Astrocyte of the cerebellum (primary cell): ENCODE data around the gene ABCD1.
"Not testable (repeated sequence)": the region's sequence is repeated elsewhere in the genome, so short reads cannot be mapped to it uniquely, and the experiment has no call there.

ENCODE experiments used
- DNase-seq: peaks from one replicate; pipeline ENCODE4 v3.0.0-alpha.2; 2011; ENCODE audit warnings: low read depth
- H3K4me3 ChIP-seq: 2 replicates; pipeline ENCODE4 v1.5.1; 2011; ENCODE audit warnings: mild to moderate bottlenecking, low read depth, low read length, moderate library complexity
- in situ Hi-C: cut with HindIII; loops from 2 replicates; pipeline ENCODE4 v1.10.0; 2017; ENCODE audit warnings: low sequenced_read_pairs
- TF ChIP-seq, protein P1 (sequence below): IDR thresholded peaks from 2 replicates; pipeline ENCODE4 v1.5.1; 2012; ENCODE audit warnings: low read length, low read depth, moderate library complexity, mild to moderate bottlenecking; ENCODE audit errors: missing control alignments

Gene ABCD1

GRCh38 chrX:153694687-153695270 lies 29.9 kb upstream of the ABCD1 start:
- no peak overlapping the region for H3K4me3 ChIP-seq
- TF ChIP-seq, protein P1, sequence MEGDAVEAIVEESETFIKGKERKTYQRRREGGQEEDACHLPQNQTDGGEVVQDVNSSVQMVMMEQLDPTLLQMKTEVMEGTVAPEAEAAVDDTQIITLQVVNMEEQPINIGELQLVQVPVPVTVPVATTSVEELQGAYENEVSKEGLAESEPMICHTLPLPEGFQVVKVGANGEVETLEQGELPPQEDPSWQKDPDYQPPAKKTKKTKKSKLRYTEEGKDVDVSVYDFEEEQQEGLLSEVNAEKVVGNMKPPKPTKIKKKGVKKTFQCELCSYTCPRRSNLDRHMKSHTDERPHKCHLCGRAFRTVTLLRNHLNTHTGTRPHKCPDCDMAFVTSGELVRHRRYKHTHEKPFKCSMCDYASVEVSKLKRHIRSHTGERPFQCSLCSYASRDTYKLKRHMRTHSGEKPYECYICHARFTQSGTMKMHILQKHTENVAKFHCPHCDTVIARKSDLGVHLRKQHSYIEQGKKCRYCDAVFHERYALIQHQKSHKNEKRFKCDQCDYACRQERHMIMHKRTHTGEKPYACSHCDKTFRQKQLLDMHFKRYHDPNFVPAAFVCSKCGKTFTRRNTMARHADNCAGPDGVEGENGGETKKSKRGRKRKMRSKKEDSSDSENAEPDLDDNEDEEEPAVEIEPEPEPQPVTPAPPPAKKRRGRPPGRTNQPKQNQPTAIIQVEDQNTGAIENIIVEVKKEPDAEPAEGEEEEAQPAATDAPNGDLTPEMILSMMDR, result no peak
- in situ Hi-C loops, result no loop called here
- DNase-seq, result no peak

- H3K4me3 ChIP-seq, result no peak overlapping the region
- in situ Hi-C loops, result no loop called here
- no peak for DNase-seq
- TF ChIP-seq, protein P1, result no peak
Measured at GRCh38 chrX:153696100-153696499, 28.6 kb upstream of the ABCD1 start.

GRCh38 chrX:153696538-153696937 lies 28.1 kb upstream of the ABCD1 start:
- in situ Hi-C loops, DNase-seq, H3K4me3 ChIP-seq: not testable (repeated sequence)

DNA sequence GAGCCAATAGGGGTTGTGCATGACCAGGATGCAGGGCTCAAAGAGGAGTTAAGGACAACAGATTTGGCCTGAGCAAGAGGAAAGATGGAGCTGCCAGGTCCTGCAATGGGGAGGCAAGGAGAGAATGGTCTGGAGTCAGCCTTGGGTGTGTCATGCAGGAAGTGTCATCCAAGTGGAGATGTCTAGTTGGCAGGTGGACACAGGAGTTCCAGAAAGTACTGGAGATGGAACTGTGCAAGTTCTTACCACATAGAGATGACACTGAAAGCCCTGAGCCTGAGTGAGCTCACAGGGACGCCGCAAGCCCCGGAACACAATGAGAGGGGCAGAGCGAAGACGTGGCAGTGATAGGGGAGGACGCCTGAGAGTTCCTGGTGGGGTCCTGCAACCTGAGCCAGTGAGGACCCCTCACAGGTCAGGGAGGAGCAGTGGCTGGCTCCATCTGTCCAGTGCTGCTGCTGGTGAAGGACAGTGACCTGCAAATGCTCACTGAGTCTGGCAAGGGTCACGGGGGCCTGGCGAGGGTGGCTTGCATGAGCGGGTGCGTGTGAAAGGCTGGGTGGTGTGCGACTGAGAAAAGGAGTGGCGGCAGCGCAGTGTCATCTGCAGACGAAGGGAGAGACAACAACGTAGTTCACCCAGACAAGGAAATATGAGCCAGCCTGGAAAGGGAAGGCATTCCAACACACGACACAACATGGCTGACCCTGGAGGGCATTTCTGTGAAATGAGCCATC lies 27.5 kb upstream of the ABCD1 start:
- DNase-seq, in situ Hi-C loops, H3K4me3 ChIP-seq: not testable (repeated sequence)

DNA sequence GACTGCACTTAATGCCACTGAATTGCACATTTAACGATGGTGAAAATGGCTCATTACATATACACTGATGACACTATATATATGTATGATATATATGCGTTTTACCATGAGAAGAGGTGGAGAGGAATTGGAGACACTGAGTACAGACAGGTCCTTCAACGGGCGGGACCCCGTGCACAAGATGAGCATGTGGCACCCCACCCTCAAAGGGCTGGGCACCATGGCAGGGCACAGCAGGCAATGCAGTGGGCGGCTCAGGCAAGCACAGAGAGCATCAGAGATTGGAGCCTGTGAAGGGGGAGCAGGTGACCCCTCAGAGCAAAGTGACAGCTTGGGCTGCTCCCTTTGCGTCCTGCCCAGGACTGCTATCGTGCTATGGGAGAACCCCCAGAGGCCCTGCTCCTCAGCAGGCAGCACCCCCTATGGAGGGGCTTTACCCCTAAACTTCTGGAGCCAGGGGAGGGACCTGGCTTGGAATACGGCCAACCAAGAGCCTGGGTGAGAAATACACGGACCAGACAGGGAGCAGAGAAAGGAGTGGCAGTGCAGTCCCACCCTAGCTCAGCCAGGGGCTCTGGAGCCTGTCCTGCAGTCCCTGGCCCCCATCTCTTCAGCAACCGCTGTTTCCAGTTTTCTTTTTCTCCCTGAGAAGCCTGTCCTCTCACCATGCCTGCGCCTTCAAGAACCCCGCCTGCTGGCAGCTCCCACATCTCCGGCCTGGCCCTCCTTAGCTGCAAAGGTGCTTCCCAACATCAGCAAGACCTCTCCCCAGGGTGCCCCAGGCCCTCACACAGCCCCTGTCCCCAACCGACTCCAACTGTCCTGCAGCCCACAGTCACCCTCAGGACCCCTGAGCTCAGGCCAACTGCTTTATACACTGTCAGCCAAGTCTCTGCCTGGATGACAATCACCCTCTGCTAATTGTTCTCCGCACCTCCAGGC lies 26.5 kb upstream of the ABCD1 start:
- TF ChIP-seq, protein P1, result no peak
- no peak for DNase-seq
- no peak overlapping the region for H3K4me3 ChIP-seq
- in situ Hi-C loops, result no loop called here

DNA sequence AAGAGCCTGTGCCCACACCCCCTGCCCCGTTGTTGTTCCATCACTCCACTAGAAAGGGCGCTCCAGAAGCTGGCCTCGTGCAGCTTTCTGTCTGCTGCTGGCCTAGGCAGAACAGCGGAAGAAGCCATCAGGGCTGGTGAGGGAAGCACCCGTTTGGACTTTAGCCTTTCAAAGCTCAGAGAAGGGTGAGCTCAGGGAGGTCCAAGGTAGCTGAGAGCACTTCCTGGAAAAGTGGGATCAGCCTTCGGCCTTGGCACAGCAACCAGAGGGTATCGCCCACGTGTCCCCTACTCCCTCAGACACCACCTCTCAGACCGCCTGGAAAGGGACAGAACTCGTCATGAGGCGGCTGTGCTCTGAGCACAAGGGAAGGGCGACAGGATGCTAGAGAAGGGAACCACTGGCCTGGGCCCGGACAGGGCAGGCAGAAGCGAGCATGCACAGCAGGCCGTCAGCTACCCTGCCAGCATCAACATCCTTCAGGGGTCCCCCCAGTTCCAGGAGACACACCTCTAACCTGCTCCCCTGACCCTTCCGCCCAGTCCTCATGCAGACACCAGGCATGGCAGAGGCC lies 25.4 kb upstream of the ABCD1 start:
- DNase-seq, in situ Hi-C loops, H3K4me3 ChIP-seq: not testable (repeated sequence)

- H3K4me3 ChIP-seq, in situ Hi-C loops, DNase-seq: not testable (repeated sequence)
Measured at GRCh38 chrX:153699784-153700371, 24.8 kb upstream of the ABCD1 start.

DNA sequence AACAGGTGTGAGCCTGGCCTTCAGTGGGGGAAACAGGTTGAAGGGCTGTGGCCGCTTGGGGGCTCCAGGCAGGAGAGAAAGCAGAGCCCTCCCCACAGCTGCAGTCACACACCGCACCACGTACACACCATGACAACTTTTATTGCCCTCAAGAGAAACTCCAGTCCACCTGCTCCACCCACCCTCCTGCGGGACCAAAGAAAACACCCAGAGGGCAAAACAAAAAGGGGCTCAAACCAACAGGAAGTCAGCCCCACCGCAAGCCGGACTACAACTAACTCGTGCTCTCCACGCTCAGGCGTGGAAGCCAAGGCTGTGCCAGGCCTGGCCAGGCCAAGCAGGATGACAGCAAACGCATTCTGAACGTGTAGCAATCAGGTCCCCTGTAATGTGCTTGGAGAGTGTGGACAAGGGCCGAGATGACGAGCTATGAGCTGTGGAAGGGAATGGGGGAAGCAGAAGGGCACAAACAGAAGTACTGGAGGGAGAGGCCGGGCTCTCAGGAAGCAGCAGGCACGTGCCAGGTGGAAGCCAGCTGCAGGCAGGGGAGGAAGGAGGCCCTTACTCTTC lies 24.2 kb upstream of the ABCD1 start:
- in situ Hi-C loops, result no loop called here
- TF ChIP-seq, protein P1, result no peak
- no peak overlapping the region for H3K4me3 ChIP-seq
- DNase-seq, result no peak
